Fibroblast of skin of back (primary cell): ENCODE data around the gene COL4A4.

Source experiments
- DNase-seq: peaks from one replicate; pipeline ENCODE4 v3.0.0-alpha.2; 2013

The COL4A4 gene

GRCh38 chr2:226979004-226979403, 185.0 kb downstream of the COL4A4 start:
- no peak for DNase-seq

GRCh38 chr2:226978300-226978699, 185.7 kb downstream of the COL4A4 start:
- DNase-seq: no peak

- peak; percentile 86 for DNase-seq
Measured at GRCh38 chr2:226977775-226978190, 186.2 kb downstream of the COL4A4 start.

GRCh38 chr2:226973816-226974215, 190.2 kb downstream of the COL4A4 start:
- DNase-seq: no peak

GRCh38 chr2:226971770-226972169, 192.2 kb downstream of the COL4A4 start:
- DNase-seq: no peak

- no peak for DNase-seq
Measured at GRCh38 chr2:226971084-226971483, 192.9 kb downstream of the COL4A4 start.

GRCh38 chr2:226970362-226970761, 193.6 kb downstream of the COL4A4 start:
- DNase-seq: no peak

- DNase-seq: peak; percentile 82
Measured at GRCh38 chr2:226969417-226970080, 194.5 kb downstream of the COL4A4 start.

- DNase-seq: no peak
Measured at GRCh38 chr2:226965376-226965775, 198.6 kb downstream of the COL4A4 start.

- DNase-seq: peak; percentile 66
Measured at GRCh38 chr2:226963528-226963927, 200.5 kb downstream of the COL4A4 start.

- DNase-seq: no peak
Measured at GRCh38 chr2:226962176-226962773, 201.7 kb downstream of the COL4A4 start.

- no peak for DNase-seq
Measured at GRCh38 chr2:226959418-226959817, 204.6 kb downstream of the COL4A4 start.

GRCh38 chr2:226956659-226957058, 207.3 kb downstream of the COL4A4 start:
- DNase-seq: no peak

GRCh38 chr2:226953826-226954225, 210.2 kb downstream of the COL4A4 start:
- DNase-seq: no peak

GRCh38 chr2:226953206-226953605, 210.8 kb downstream of the COL4A4 start:
- DNase-seq: no peak
